ENCODE data around the gene UBE2J2. TPM values are rescaled to one million over a fixed set of nuclear protein-coding genes. Genes with fewer than 3 reads are reported as not detected.

Gene UBE2J2
- total and polyA plus RNA-seq, 4 experiments from 2014 or later, result 79.4 to 96.7 (median 87.8) TPM

- Mint-ChIP-seq H3K4me1 (peaks cover 18 to 34% (median 28%) of the 10 kb centered on the region in 4 donors), H3K4me3 (peak overlapping the region in 7 of 8 donors; percentile 52 to 74 (median 70)), H3K27me3 (peaks cover 0 to 1% of the 10 kb centered on the region in 2 donors), H3K36me3 (peaks cover 5 to 18% of the 10 kb centered on the region in 2 donors), H3K27ac (peak overlapping the region in 4 of 7 donors; percentile 36 to 53 (median 39)), H3K9me3 (no peaks in the 10 kb centered on the region)
- Histone ChIP-seq H3K9me3 (ENCODE audit: control insufficient read depth in 1 of 2, low read length in 2 of 2) (no peaks in the 10 kb centered on the region), H3K27ac (ENCODE audit: low read depth, low read length) (no peak overlapping the region), H3K36me3 (ENCODE audit: insufficient read depth, low read length) (no peaks in the 10 kb centered on the region), H3K4me3 (ENCODE audit: low read length in 2 of 2) (no peak overlapping the region), H3K4me1 (ENCODE audit: insufficient read depth, low read length) (peaks cover 36% of the 10 kb centered on the region), H3K27me3 (ENCODE audit: insufficient read depth, low read length) (no peaks in the 10 kb centered on the region)
- POLR2A ChIA-PET (ENCODE audit: partially characterized antibody), result no interaction called here
- DNase-seq, result peak in 1 of 5 donors; percentile 37
- CTCF ChIA-PET (ENCODE audit: partially characterized antibody), result interaction anchor here (1.2 kb wide), 1 partner anchor 98 kb away, joined by 3 read pairs; no protein-coding TSS in a partner anchor
- intact Hi-C loops (cut with micrococcal nuclease), result loop anchor here (1.0 kb wide), 1 partner anchor 159 kb away; the partner anchor contains the start of gene C1orf159
Observed at GRCh38 chr1:1274931-1275431, 1.3 kb upstream of the UBE2J2 start.

DNA sequence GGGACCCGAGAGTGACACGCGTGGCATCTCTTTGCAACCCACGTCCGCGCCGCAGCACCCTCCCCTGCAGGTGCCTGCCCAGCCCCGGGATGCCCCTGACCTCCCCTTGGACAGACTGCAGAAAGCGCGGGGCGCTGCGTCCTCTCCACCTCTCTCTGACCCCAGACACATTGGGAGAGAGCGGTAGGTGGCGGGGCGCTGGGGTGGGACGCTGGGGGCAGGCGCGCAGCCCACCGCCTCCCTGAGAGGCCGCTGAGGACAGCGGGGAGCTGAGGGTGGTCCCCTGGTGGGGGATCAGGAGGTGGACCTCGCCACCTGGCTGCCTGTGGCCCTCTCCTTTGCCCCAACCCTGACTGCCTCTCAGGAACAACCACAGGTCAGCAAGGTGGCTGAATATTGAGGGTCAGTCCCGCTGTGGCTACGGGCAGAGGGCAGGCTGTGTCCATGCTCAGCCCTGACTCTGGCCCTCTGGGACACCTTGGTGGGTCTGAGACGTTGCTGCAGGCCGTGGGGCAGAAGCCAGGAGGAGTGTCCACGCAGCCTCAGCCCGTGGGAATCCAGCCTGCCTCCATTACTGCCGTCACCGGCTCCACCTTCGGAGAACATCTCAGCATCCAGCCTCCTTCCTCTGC is 761 bp upstream of the UBE2J2 start:
- H3K4me3 Mint-ChIP-seq, result peak overlapping the region; percentile 26 to 74 (median 70)
- H3K9me3 Mint-ChIP-seq, result no peaks in the 10 kb centered on the region
- Histone ChIP-seq H3K27ac (ENCODE audit: low read depth, low read length) (peak overlapping the region; percentile 83), H3K9me3 (ENCODE audit: control insufficient read depth in 1 of 2, low read length in 2 of 2) (no peaks in the 10 kb centered on the region), H3K36me3 (ENCODE audit: insufficient read depth, low read length) (no peaks in the 10 kb centered on the region), H3K27me3 (ENCODE audit: insufficient read depth, low read length) (no peaks in the 10 kb centered on the region), H3K4me3 (ENCODE audit: low read length in 2 of 2) (peak overlapping the region; percentile 29 to 80), H3K4me1 (ENCODE audit: insufficient read depth, low read length) (peaks cover 42% of the 10 kb centered on the region)
- CTCF ChIA-PET (ENCODE audit: partially characterized antibody), result interaction anchor here (1.4 kb wide), 1 partner anchor 152 kb away, joined by 3 read pairs; no protein-coding TSS in a partner anchor
- H3K27me3 Mint-ChIP-seq, result peaks cover 0 to 1% of the 10 kb centered on the region in 2 donors
- peaks cover 22 to 40% (median 32%) of the 10 kb centered on the region in 4 donors for H3K4me1 Mint-ChIP-seq
- peaks cover 5 to 19% of the 10 kb centered on the region in 2 donors for H3K36me3 Mint-ChIP-seq
- intact Hi-C loops (cut with micrococcal nuclease), result loop anchor here (1.0 kb wide), 1 partner anchor 158 kb away; the partner anchor contains the start of gene C1orf159
- peak in 1 of 5 donors; percentile 38 for DNase-seq
- POLR2A ChIA-PET (ENCODE audit: partially characterized antibody), result interaction anchor here (1.0 to 1.8 kb wide), 7 partner anchors 16 to 341 kb away, joined by 3 to 10 read pairs (median 4); partner anchors contain the start of genes AURKAIP1, B3GALT6, MIB2 and SDF4
- H3K27ac Mint-ChIP-seq, result peak overlapping the region in 5 of 7 donors; percentile 36 to 53 (median 41)

- Histone ChIP-seq H3K36me3 (ENCODE audit: insufficient read depth, low read length) (no peaks in the 10 kb centered on the region), H3K27me3 (ENCODE audit: insufficient read depth, low read length) (no peaks in the 10 kb centered on the region), H3K4me1 (ENCODE audit: insufficient read depth, low read length) (peaks cover 43% of the 10 kb centered on the region), H3K27ac (ENCODE audit: low read depth, low read length) (peak overlapping the region; percentile 83), H3K9me3 (ENCODE audit: control insufficient read depth in 1 of 2, low read length in 2 of 2) (no peaks in the 10 kb centered on the region), H3K4me3 (ENCODE audit: low read length in 2 of 2) (peak overlapping the region; percentile 33 to 80)
- Mint-ChIP-seq H3K27ac (peak overlapping the region; percentile 83 to 96 (median 89)), H3K4me1 (peaks cover 22 to 43% (median 32%) of the 10 kb centered on the region in 4 donors), H3K9me3 (no peaks in the 10 kb centered on the region), H3K36me3 (peaks cover 5 to 21% of the 10 kb centered on the region in 2 donors), H3K4me3 (peak overlapping the region; percentile 86 to 88 (median 87)), H3K27me3 (no peaks in the 10 kb centered on the region)
- POLR2A ChIA-PET (ENCODE audit: partially characterized antibody), result interaction anchor here (0.9 to 1.8 kb wide), 9 partner anchors 17 to 342 kb away, joined by 3 to 10 read pairs (median 3); partner anchors contain the start of genes AURKAIP1, B3GALT6, MIB2 and SDF4
- intact Hi-C loops (cut with micrococcal nuclease), result loop anchor here (1.0 kb wide), 2 partner anchors 35 to 41 kb away; partner anchors contain the start of genes B3GALT6, PUSL1 and SDF4
- CTCF ChIA-PET (ENCODE audit: partially characterized antibody), result interaction anchor here (1.4 kb wide), 1 partner anchor 150 kb away, joined by 3 read pairs; no protein-coding TSS in a partner anchor
- DNase-seq, result no peak
Observed at GRCh38 chr1:1273209-1273511, 494 bp downstream of the UBE2J2 start.

DNA sequence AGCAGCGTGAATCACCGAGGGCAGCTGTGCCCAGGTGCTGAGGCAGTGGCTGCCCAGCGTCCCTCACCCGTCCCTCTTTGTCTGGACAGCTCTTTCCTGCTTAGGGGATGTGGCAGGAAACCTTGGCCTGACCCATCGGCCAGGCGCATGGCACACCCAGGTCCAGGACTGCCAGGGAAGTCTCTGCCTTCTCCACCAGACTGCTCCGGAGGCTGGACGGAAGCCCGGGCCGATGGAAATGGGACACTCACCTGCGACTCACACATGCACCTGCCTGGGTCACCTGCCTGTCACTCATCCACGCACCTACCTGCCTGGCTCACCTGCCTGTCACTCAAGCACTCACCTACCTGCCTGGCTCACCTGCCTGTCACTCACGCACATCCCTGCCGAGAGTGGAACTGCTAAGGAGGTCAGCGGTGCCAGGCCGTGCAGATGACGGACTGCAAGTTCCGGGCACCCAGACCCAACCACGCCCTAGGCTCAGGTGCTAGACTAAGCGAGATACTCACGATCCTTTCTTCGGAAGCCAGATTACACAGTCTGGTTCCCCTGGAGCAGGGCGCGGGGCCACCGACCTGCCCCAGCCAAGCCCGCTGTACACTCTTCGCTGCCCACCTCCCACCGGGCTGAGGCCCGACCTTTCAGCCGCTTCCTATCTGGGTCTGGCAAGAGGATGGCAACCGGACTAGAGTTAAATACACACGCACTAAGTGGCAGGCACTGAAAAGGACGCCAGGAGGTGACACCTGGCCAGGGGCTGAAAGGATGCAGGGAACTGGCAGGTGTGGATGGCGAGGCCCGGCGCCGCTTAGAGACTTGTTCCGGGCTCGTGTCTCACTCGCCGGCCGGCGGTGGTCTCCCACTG is 1.1 kb downstream of the UBE2J2 start:
- H3K4me3 ChIP-seq (ENCODE audit: low read length in 2 of 2), result peak overlapping the region; percentile 33 to 80
- no peaks in the 10 kb centered on the region for H3K36me3 ChIP-seq (ENCODE audit: insufficient read depth, low read length)
- intact Hi-C loops (cut with micrococcal nuclease), result loop anchor here (1.0 kb wide), 2 partner anchors 36 to 40 kb away; partner anchors contain the start of genes B3GALT6, PUSL1 and SDF4
- Mint-ChIP-seq H3K36me3 (peaks cover 5 to 25% of the 10 kb centered on the region in 2 donors), H3K4me1 (peaks cover 22 to 47% (median 33%) of the 10 kb centered on the region in 4 donors), H3K4me3 (peak overlapping the region; percentile 86 to 88 (median 87)), H3K9me3 (no peaks in the 10 kb centered on the region), H3K27ac (peak overlapping the region; percentile 83 to 96 (median 89)), H3K27me3 (no peaks in the 10 kb centered on the region)
- peaks cover 43% of the 10 kb centered on the region for H3K4me1 ChIP-seq (ENCODE audit: insufficient read depth, low read length)
- peak overlapping the region; percentile 83 for H3K27ac ChIP-seq (ENCODE audit: low read depth, low read length)
- H3K27me3 ChIP-seq (ENCODE audit: insufficient read depth, low read length), result no peaks in the 10 kb centered on the region
- peak in 1 of 5 donors; percentile 45 for DNase-seq
- no peaks in the 10 kb centered on the region for H3K9me3 ChIP-seq (ENCODE audit: control insufficient read depth in 1 of 2, low read length in 2 of 2)
- ChIA-PET CTCF (ENCODE audit: partially characterized antibody) (interaction anchor here (0.6 to 2.4 kb wide), 2 partner anchors 150 to 595 kb away, joined by 3 to 9 read pairs; no protein-coding TSS in a partner anchor), POLR2A (ENCODE audit: partially characterized antibody) (interaction anchor here (0.8 to 1.8 kb wide), 6 partner anchors 33 to 135 kb away, joined by 3 to 10 read pairs (median 4); partner anchors contain the start of genes AURKAIP1 and B3GALT6)

DNA sequence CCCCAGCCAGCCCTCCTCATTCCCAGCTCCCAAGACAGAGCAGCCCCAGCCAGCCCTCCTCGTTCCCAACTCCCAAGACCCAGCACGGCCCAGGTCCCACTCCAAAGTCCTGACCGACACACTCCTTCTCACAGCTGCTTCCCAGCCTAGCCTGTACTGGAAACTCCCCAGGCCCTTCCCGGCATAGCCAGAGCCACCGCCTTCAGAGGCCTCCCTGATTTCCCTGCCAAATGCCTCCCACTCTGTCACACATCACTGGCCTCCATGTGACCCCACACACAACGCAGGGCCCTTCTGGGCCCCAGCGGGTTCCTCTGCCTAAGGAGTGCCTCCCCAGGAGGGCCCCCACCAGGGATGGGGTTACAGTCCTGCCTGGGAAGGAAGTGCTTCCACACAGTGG is 2.8 kb downstream of the UBE2J2 start:
- intact Hi-C loops (cut with micrococcal nuclease), result no loop called here
- CTCF ChIA-PET (ENCODE audit: partially characterized antibody), result interaction anchor here (2.4 kb wide), 1 partner anchor 149 kb away, joined by 9 read pairs; no protein-coding TSS in a partner anchor
- DNase-seq, result peak in 1 of 5 donors; percentile 21
- no peaks in the 10 kb centered on the region for H3K9me3 Mint-ChIP-seq
- H3K27me3 Mint-ChIP-seq, result no peaks in the 10 kb centered on the region
- H3K36me3 Mint-ChIP-seq, result peaks cover 9 to 35% of the 10 kb centered on the region in 2 donors
- Histone ChIP-seq H3K27ac (ENCODE audit: low read depth, low read length) (no peak overlapping the region), H3K4me1 (ENCODE audit: insufficient read depth, low read length) (peaks cover 43% of the 10 kb centered on the region), H3K27me3 (ENCODE audit: insufficient read depth, low read length) (no peaks in the 10 kb centered on the region), H3K36me3 (ENCODE audit: insufficient read depth, low read length) (no peaks in the 10 kb centered on the region), H3K4me3 (ENCODE audit: low read length in 2 of 2) (no peak overlapping the region), H3K9me3 (ENCODE audit: control insufficient read depth in 1 of 2, low read length in 2 of 2) (no peaks in the 10 kb centered on the region)
- H3K4me3 Mint-ChIP-seq, result peak overlapping the region; percentile 69 to 86 (median 77)
- peaks cover 25 to 49% (median 33%) of the 10 kb centered on the region in 4 donors for H3K4me1 Mint-ChIP-seq
- H3K27ac Mint-ChIP-seq, result peak overlapping the region; percentile 58 to 91 (median 83)
- POLR2A ChIA-PET (ENCODE audit: partially characterized antibody), result interaction anchor here (0.8 kb wide), 1 partner anchor 14 kb away, joined by 3 read pairs; no protein-coding TSS in a partner anchor

GRCh38 chr1:1268284-1268682 is 5.4 kb downstream of the UBE2J2 start:
- Histone ChIP-seq H3K4me1 (ENCODE audit: insufficient read depth, low read length) (peaks cover 37% of the 10 kb centered on the region), H3K9me3 (ENCODE audit: control insufficient read depth in 1 of 2, low read length in 2 of 2) (no peaks in the 10 kb centered on the region), H3K27ac (ENCODE audit: low read depth, low read length) (no peak overlapping the region), H3K27me3 (ENCODE audit: insufficient read depth, low read length) (no peaks in the 10 kb centered on the region), H3K36me3 (ENCODE audit: insufficient read depth, low read length) (peaks cover 2% of the 10 kb centered on the region), H3K4me3 (ENCODE audit: low read length in 2 of 2) (no peak overlapping the region)
- H3K36me3 Mint-ChIP-seq, result peaks cover 17 to 44% of the 10 kb centered on the region in 2 donors
- DNase-seq, result no peak
- no peaks in the 10 kb centered on the region for H3K9me3 Mint-ChIP-seq
- ChIA-PET POLR2A (ENCODE audit: partially characterized antibody) (no interaction called here), CTCF (ENCODE audit: partially characterized antibody) (no interaction called here)
- no peak overlapping the region for H3K4me3 Mint-ChIP-seq
- no peak overlapping the region for H3K27ac Mint-ChIP-seq
- H3K4me1 Mint-ChIP-seq, result peaks cover 27 to 53% (median 37%) of the 10 kb centered on the region in 4 donors
- intact Hi-C loops (cut with micrococcal nuclease), result no loop called here
- H3K27me3 Mint-ChIP-seq, result no peaks in the 10 kb centered on the region

All from CD4-positive, alpha-beta memory T cell (primary cell).